Measurements from ENCODE around the gene ADAMTS14. TPM values are rescaled to one million over a fixed set of nuclear protein-coding genes. Genes with fewer than 3 reads are reported as not detected.
A peak's percentile ranks its signal among the peaks of the same experiment; 100 is the strongest.
"Not testable (repeated sequence)": the region's sequence is repeated elsewhere in the genome, so short reads cannot be mapped to it uniquely, and the experiment has no call there.

Gene ADAMTS14
- polyA plus RNA-seq, 1 donor (not counting 4 experiments of a cell fraction or from before 2014, with no cell fraction given) = 0.09 TPM

- Histone ChIP-seq H4K20me1 (ENCODE audit: control insufficient read depth, extremely low read depth, insufficient read depth, low read length) (no peaks in the 10 kb centered on the region), H3K4me1 (ENCODE audit: control insufficient read depth, extremely low read depth, insufficient read depth, low read length) (peaks cover 7% of the 10 kb centered on the region), H3K36me3 (ENCODE audit: control insufficient read depth in 2 of 2, extremely low read depth in 1 of 2, insufficient read depth in 2 of 2, low read length in 2 of 2) (no peaks in the 10 kb centered on the region), H3K9me1 (ENCODE audit: control insufficient read depth, extremely low read depth, insufficient read depth, low read length) (no peaks in the 10 kb centered on the region), H3K9me3 (ENCODE audit: control insufficient read depth, low read depth, low read length) (no peaks in the 10 kb centered on the region), H3K27me3 (ENCODE audit: control insufficient read depth, extremely low read depth, insufficient read depth, low read length) (peaks cover 3% of the 10 kb centered on the region), H3K79me2 (ENCODE audit: control insufficient read depth, insufficient read depth, low read length) (no peaks in the 10 kb centered on the region), H3K4me3 (ENCODE audit: control insufficient read depth in 2 of 3, extremely low read depth in 1 of 3, insufficient read depth in 2 of 3, low read depth in 1 of 3, low read length in 3 of 3) (no peak overlapping the region), H3K27ac (ENCODE audit: control insufficient read depth, insufficient read depth, low read length) (no peak overlapping the region), H3K4me2 (ENCODE audit: control insufficient read depth, extremely low read depth, insufficient read depth, low read depth, low read length) (no peak overlapping the region), H2AFZ (ENCODE audit: control insufficient read depth, low read length) (no peak overlapping the region), H3K9ac (ENCODE audit: control insufficient read depth, extremely low read depth, insufficient read depth, low read length) (no peak overlapping the region)
- DNase-seq (ENCODE audit: low read depth, low spot score) (no peak), FAIRE-seq (no peak)
- dilution Hi-C loops (cut with MboI; ENCODE audit: extremely low pct_ligation_motif_present, low sequenced_read_pairs) = no loop called here
- TF ChIP-seq EZH2 (IDR thresholded peaks at IDR 0.05; ENCODE audit: low read length) (no peak), CTCF (optimal IDR thresholded peaks at IDR 0.05 in 1 of 3, IDR thresholded peaks at IDR 0.05 in 1 of 3, conservative IDR thresholded peaks at IDR 0.05 in 1 of 3; ENCODE audit: extremely low read depth in 1 of 3, insufficient read depth in 2 of 3, low read length in 3 of 3) (no peak)
Observed at GRCh38 chr10:70629338-70629737, 43.0 kb upstream of the ADAMTS14 start.

- FAIRE-seq; H3K27me3 ChIP-seq (ENCODE audit: control insufficient read depth, extremely low read depth, insufficient read depth, low read length); H3K9me3 ChIP-seq (ENCODE audit: control insufficient read depth, low read depth, low read length); H2AFZ ChIP-seq (ENCODE audit: control insufficient read depth, low read length); H3K4me3 ChIP-seq (ENCODE audit: control insufficient read depth in 2 of 3, extremely low read depth in 1 of 3, insufficient read depth in 2 of 3, low read depth in 1 of 3, low read length in 3 of 3); H3K27ac ChIP-seq (ENCODE audit: control insufficient read depth, insufficient read depth, low read length); H3K79me2 ChIP-seq (ENCODE audit: control insufficient read depth, insufficient read depth, low read length); H3K4me2 ChIP-seq (ENCODE audit: control insufficient read depth, extremely low read depth, insufficient read depth, low read depth, low read length); H3K36me3 ChIP-seq (ENCODE audit: control insufficient read depth in 2 of 2, extremely low read depth in 1 of 2, insufficient read depth in 2 of 2, low read length in 2 of 2); H4K20me1 ChIP-seq (ENCODE audit: control insufficient read depth, extremely low read depth, insufficient read depth, low read length); DNase-seq (ENCODE audit: low read depth, low spot score); H3K9ac ChIP-seq (ENCODE audit: control insufficient read depth, extremely low read depth, insufficient read depth, low read length); dilution Hi-C loops (cut with MboI; ENCODE audit: extremely low pct_ligation_motif_present, low sequenced_read_pairs); H3K9me1 ChIP-seq (ENCODE audit: control insufficient read depth, extremely low read depth, insufficient read depth, low read length): not testable (repeated sequence)
- peaks cover 11% of the 10 kb centered on the region for H3K4me1 ChIP-seq (ENCODE audit: control insufficient read depth, extremely low read depth, insufficient read depth, low read length)
Observed at GRCh38 chr10:70631735-70632134, 40.6 kb upstream of the ADAMTS14 start.

GRCh38 chr10:70634011-70634410, 38.3 kb upstream of the ADAMTS14 start:
- Histone ChIP-seq H3K9ac (ENCODE audit: control insufficient read depth, extremely low read depth, insufficient read depth, low read length) (no peak overlapping the region), H2AFZ (ENCODE audit: control insufficient read depth, low read length) (peak overlapping the region; percentile 39), H3K27ac (ENCODE audit: control insufficient read depth, insufficient read depth, low read length) (peak overlapping the region; percentile 31), H3K27me3 (ENCODE audit: control insufficient read depth, extremely low read depth, insufficient read depth, low read length) (no peaks in the 10 kb centered on the region), H4K20me1 (ENCODE audit: control insufficient read depth, extremely low read depth, insufficient read depth, low read length) (no peaks in the 10 kb centered on the region), H3K4me3 (ENCODE audit: control insufficient read depth in 2 of 3, extremely low read depth in 1 of 3, insufficient read depth in 2 of 3, low read depth in 1 of 3, low read length in 3 of 3) (no peak overlapping the region), H3K4me1 (ENCODE audit: control insufficient read depth, extremely low read depth, insufficient read depth, low read length) (peaks cover 11% of the 10 kb centered on the region), H3K9me1 (ENCODE audit: control insufficient read depth, extremely low read depth, insufficient read depth, low read length) (no peaks in the 10 kb centered on the region), H3K9me3 (ENCODE audit: control insufficient read depth, low read depth, low read length) (no peaks in the 10 kb centered on the region), H3K36me3 (ENCODE audit: control insufficient read depth in 2 of 2, extremely low read depth in 1 of 2, insufficient read depth in 2 of 2, low read length in 2 of 2) (no peaks in the 10 kb centered on the region), H3K4me2 (ENCODE audit: control insufficient read depth, extremely low read depth, insufficient read depth, low read depth, low read length) (peak overlapping the region; percentile 25), H3K79me2 (ENCODE audit: control insufficient read depth, insufficient read depth, low read length) (no peaks in the 10 kb centered on the region)
- DNase-seq (ENCODE audit: low read depth, low spot score) (no peak), FAIRE-seq (peak; percentile 86)
- dilution Hi-C loops (cut with MboI; ENCODE audit: extremely low pct_ligation_motif_present, low sequenced_read_pairs) = no loop called here
- TF ChIP-seq EZH2 (IDR thresholded peaks at IDR 0.05; ENCODE audit: low read length) = no peak
- TF ChIP-seq CTCF (optimal IDR thresholded peaks at IDR 0.05 in 1 of 3, IDR thresholded peaks at IDR 0.05 in 1 of 3, conservative IDR thresholded peaks at IDR 0.05 in 1 of 3; ENCODE audit: extremely low read depth in 1 of 3, insufficient read depth in 2 of 3, low read length in 3 of 3) = no peak

- H3K9ac ChIP-seq (ENCODE audit: control insufficient read depth, extremely low read depth, insufficient read depth, low read length); H3K4me2 ChIP-seq (ENCODE audit: control insufficient read depth, extremely low read depth, insufficient read depth, low read depth, low read length); H3K36me3 ChIP-seq (ENCODE audit: control insufficient read depth in 2 of 2, extremely low read depth in 1 of 2, insufficient read depth in 2 of 2, low read length in 2 of 2); H3K79me2 ChIP-seq (ENCODE audit: control insufficient read depth, insufficient read depth, low read length); H2AFZ ChIP-seq (ENCODE audit: control insufficient read depth, low read length); FAIRE-seq; H3K27me3 ChIP-seq (ENCODE audit: control insufficient read depth, extremely low read depth, insufficient read depth, low read length); H3K9me3 ChIP-seq (ENCODE audit: control insufficient read depth, low read depth, low read length); H3K9me1 ChIP-seq (ENCODE audit: control insufficient read depth, extremely low read depth, insufficient read depth, low read length); DNase-seq (ENCODE audit: low read depth, low spot score); dilution Hi-C loops (cut with MboI; ENCODE audit: extremely low pct_ligation_motif_present, low sequenced_read_pairs); H3K4me3 ChIP-seq (ENCODE audit: control insufficient read depth in 2 of 3, extremely low read depth in 1 of 3, insufficient read depth in 2 of 3, low read depth in 1 of 3, low read length in 3 of 3); H4K20me1 ChIP-seq (ENCODE audit: control insufficient read depth, extremely low read depth, insufficient read depth, low read length): not testable (repeated sequence)
- H3K27ac ChIP-seq (ENCODE audit: control insufficient read depth, insufficient read depth, low read length) = peak overlapping the region; percentile 31
- H3K4me1 ChIP-seq (ENCODE audit: control insufficient read depth, extremely low read depth, insufficient read depth, low read length) = peaks cover 11% of the 10 kb centered on the region
Observed at GRCh38 chr10:70634515-70634914, 37.8 kb upstream of the ADAMTS14 start.
